ENCODE data around the gene OR6K6.

Gene OR6K6

GRCh38 chr1:158803678-158804077 is 49.2 kb downstream of the OR6K6 start:
- DNase-seq = no peak

Data from EL (cell line).